ENCODE data around the gene MSL1. TPM values are rescaled to one million over a fixed set of nuclear protein-coding genes. Genes with fewer than 3 reads are reported as not detected.

Gene MSL1
- total RNA-seq, 2 experiments from 2014 or later, result 62.7 to 66.7 TPM

GRCh38 chr17:40097931-40098845 is 23.6 kb upstream of the MSL1 start:
- H3K4me1 Mint-ChIP-seq, result peaks cover 72% of the 10 kb centered on the region
- peak overlapping the region; percentile 94 for H3K4me3 Mint-ChIP-seq
- H3K27ac Mint-ChIP-seq, result peak overlapping the region; percentile 90
- no peaks in the 10 kb centered on the region for H3K27me3 Mint-ChIP-seq
- no peak for DNase-seq
- no peaks in the 10 kb centered on the region for H3K9me3 Mint-ChIP-seq
- peaks cover 37% of the 10 kb centered on the region for H3K36me3 Mint-ChIP-seq

DNA sequence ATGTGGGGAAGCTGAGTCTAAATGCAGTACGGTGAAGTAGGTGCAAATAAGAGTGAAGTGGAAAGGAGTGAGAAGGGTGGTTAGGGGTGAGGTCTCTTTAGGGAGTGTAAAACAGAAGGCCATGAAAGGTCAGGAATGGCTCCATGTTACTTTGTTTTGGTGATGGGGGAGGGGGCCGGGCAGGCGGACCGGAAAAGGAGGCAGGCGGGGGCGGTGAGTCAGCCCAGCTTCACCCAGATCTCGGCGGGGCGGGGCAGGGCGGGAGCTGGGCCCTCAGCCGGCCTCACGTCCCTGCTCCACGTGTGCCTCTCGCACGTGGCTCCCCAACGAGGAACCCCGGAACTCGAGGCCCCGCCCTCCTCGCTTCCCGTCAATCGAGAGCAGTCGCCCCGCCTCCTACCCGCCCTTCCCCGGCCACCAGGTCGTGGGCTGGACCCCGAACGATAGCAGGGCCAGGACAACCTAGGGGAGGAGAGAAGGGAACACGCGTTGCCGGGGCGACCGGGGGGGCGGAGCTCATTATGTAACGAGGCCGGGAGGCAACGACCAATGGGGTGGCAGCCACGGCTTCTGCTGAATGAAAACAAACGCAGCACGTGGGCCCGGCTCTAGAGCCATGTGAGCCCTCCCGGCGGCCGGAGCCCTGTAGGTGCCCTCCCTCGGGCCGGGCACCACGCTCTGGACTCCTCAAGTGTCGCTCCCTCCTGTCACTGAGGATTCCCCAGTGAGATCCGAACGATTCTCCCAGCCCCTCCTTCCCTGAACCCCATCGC is 22.7 kb upstream of the MSL1 start:
- Mint-ChIP-seq H3K36me3 (peaks cover 37% of the 10 kb centered on the region), H3K27me3 (no peaks in the 10 kb centered on the region), H3K27ac (peak overlapping the region; percentile 90), H3K4me3 (peak overlapping the region; percentile 94), H3K9me3 (no peaks in the 10 kb centered on the region), H3K4me1 (peaks cover 77% of the 10 kb centered on the region)
- DNase-seq, result peak; percentile 98

GRCh38 chr17:40099619-40100418 is 22.0 kb upstream of the MSL1 start:
- peak overlapping the region; percentile 94 for H3K4me3 Mint-ChIP-seq
- DNase-seq, result no peak
- no peaks in the 10 kb centered on the region for H3K9me3 Mint-ChIP-seq

GRCh38 chr17:40100419-40100668 is 21.4 kb upstream of the MSL1 start, which contains the start of gene NR1D1:
TSS of gene NR1D1 (minus strand) at chr17:40100589. CDS start at chr17:40100094, 495 bp downstream.
- Mint-ChIP-seq H3K27me3 (no peaks in the 10 kb centered on the region), H3K9me3 (no peaks in the 10 kb centered on the region), H3K4me1 (peaks cover 84% of the 10 kb centered on the region), H3K4me3 (peak within 1 kb of the TSS; percentile 94), H3K27ac (peak within 1 kb of the TSS; percentile 90), H3K36me3 (peaks cover 34% of the 10 kb centered on the region)
- no peak for DNase-seq

More at GRCh38 chr17:40099619-40100418, 22.0 kb upstream of the MSL1 start:
- Mint-ChIP-seq H3K4me1 (peaks cover 83% of the 10 kb centered on the region), H3K27me3 (no peaks in the 10 kb centered on the region), H3K36me3 (peaks cover 37% of the 10 kb centered on the region), H3K27ac (peak overlapping the region; percentile 90)

DNA sequence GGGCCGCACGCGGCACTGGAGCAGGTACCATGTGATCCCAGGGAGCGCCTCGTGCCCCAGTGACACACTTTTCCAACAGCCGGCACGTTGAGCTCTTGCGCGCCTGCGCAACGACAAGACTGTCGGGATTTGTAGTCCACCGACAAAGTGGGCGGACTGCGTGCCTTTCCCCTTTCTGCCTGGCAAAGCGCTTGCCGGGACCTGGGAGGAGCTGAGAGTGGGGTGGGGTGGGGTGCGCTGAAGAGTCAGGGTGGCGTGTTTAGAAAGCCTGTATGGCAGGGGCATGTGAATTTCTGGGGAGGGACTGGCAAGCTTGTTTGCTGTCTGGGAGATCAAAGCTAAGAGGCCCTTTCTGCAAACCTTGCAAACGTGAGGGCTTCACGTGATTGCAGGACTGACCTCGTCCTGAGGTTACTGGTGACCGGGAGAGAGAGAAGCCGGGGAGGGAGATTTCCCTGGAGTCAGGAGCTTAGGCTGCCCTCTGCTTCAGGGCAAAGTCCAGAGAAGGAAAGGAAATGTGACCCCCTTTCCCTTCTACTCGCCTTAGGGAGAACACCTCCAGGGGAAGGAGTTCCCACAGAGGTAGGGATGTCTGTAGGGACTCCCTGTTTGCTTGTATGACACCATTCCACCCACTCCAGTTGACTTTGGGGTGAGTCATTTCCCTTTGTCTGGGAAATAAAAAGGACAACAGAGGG is 21.0 kb upstream of the MSL1 start:
- Mint-ChIP-seq H3K4me1 (peaks cover 84% of the 10 kb centered on the region), H3K27me3 (no peaks in the 10 kb centered on the region), H3K27ac (peak overlapping the region; percentile 90), H3K36me3 (peaks cover 29% of the 10 kb centered on the region), H3K9me3 (no peaks in the 10 kb centered on the region), H3K4me3 (peak overlapping the region; percentile 94)
- peak; percentile 92 for DNase-seq

GRCh38 chr17:40101367-40102210 is 20.2 kb upstream of the MSL1 start:
- no peaks in the 10 kb centered on the region for H3K27me3 Mint-ChIP-seq
- H3K4me1 Mint-ChIP-seq, result peaks cover 85% of the 10 kb centered on the region
- peak overlapping the region; percentile 90 for H3K27ac Mint-ChIP-seq
- peak overlapping the region; percentile 94 for H3K4me3 Mint-ChIP-seq
- DNase-seq, result no peak
- H3K36me3 Mint-ChIP-seq, result peaks cover 23% of the 10 kb centered on the region
- H3K9me3 Mint-ChIP-seq, result no peaks in the 10 kb centered on the region

DNA sequence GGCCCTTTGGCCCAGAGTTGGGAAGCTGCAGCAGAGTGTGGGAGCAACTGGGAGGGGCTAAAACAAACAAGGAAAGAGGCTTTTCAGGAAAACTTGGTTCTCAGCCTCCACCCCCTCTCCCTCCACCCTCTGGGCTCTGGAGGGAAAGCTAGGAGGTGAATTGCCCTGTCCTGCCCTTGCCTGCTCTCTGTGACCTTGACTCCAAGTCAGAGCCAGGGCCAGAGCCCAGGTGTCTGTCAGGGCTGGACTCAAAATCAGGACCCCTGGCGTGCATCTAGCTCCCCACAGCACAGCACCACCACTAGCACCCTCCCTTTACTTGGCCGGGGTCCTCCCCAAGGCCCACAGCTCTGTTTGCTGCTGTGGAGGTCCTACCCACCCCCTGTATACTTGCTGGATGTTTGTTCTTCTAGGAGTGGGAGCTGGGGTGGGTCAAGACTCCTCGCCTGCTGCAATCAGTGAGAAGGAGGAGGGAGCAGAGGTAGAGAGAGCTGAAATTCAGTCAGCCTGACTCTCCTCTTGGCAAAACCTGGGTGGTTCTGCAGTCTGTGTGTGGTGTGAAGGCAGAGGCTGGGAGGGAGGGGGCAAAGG is 18.6 kb upstream of the MSL1 start:
- Mint-ChIP-seq H3K27ac (no peak overlapping the region), H3K9me3 (no peaks in the 10 kb centered on the region)

DNA sequence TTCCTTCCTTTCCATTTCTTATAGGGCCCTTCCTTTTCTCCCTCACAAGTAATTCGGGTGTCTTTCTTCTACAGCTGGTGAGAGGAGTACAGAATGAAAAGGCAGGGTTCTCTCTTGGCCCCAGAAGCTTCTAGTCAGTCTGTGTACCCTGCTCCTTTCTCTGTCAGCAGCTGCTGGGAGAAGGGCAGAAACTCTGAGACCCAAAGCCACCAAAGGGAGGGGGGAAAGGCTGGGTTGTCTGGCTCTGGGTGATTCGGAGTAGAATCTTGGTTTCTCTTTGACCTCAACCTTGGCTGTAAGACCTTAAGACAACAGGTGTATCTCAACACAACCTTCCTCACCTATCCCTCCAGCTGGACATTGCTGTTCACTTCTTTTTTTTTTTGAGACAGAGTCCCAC is 18.1 kb upstream of the MSL1 start:
- Mint-ChIP-seq H3K27ac (peak overlapping the region; percentile 64), H3K9me3 (no peaks in the 10 kb centered on the region), H3K36me3 (peaks cover 3% of the 10 kb centered on the region), H3K4me3 (no peak overlapping the region), H3K4me1 (peaks cover 84% of the 10 kb centered on the region), H3K27me3 (no peaks in the 10 kb centered on the region)
- no peak for DNase-seq

More for the DNA sequence above, 18.6 kb upstream of the MSL1 start:
- Mint-ChIP-seq H3K27me3 (no peaks in the 10 kb centered on the region), H3K4me3 (no peak overlapping the region), H3K36me3 (peaks cover 8% of the 10 kb centered on the region), H3K4me1 (peaks cover 85% of the 10 kb centered on the region)
- DNase-seq, result no peak

DNA sequence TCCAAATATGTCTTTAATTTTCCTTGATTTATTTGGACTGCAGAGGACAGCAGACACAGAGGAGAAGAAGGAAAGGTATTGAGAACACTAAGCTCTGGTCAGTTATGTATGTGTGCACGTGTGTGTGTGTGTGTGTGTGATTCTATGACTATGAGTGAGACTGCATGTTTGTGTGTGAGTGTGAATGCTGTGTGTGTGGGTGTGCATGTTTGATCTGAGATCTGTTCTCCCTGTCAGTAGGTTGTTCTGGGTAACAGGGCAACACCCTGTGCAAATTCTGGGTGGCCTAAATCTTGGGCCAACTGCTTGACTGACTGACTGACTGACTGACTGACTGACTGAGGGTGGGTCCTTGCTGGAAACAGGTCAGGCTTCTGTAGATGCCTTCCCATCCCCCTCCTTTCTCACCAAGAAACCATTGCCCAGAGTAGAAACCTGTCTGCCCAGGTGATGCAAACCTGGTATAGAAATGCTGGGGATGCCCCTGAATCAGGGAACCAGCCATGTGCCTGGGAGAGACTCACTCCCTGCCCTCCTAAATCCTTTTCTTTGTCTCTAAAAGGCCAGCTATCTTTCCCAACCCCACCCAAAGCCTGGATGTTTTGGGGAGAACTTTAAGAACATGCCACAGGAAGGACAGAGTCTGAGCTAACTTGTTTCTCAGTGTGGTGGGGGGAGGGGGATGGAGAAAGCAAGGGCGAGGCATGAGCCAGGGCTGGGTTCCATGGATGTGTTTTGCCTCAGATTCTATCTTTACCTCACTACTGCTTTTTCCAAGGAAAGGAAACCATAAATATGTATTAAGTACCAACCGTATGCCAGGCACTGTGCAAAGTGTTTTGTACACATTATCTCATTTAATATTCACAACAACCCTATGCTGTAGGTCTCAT is 16.9 kb upstream of the MSL1 start:
- no peaks in the 10 kb centered on the region for H3K9me3 Mint-ChIP-seq
- peaks cover 80% of the 10 kb centered on the region for H3K4me1 Mint-ChIP-seq
- H3K4me3 Mint-ChIP-seq, result no peak overlapping the region
- no peaks in the 10 kb centered on the region for H3K36me3 Mint-ChIP-seq
- DNase-seq, result no peak
- no peak overlapping the region for H3K27ac Mint-ChIP-seq
- no peaks in the 10 kb centered on the region for H3K27me3 Mint-ChIP-seq

GRCh38 chr17:40105861-40106759 is 15.7 kb upstream of the MSL1 start:
- Mint-ChIP-seq H3K27ac (no peak overlapping the region), H3K4me3 (no peak overlapping the region), H3K36me3 (no peaks in the 10 kb centered on the region), H3K27me3 (no peaks in the 10 kb centered on the region), H3K4me1 (peaks cover 81% of the 10 kb centered on the region), H3K9me3 (no peaks in the 10 kb centered on the region)
- DNase-seq, result no peak

DNA sequence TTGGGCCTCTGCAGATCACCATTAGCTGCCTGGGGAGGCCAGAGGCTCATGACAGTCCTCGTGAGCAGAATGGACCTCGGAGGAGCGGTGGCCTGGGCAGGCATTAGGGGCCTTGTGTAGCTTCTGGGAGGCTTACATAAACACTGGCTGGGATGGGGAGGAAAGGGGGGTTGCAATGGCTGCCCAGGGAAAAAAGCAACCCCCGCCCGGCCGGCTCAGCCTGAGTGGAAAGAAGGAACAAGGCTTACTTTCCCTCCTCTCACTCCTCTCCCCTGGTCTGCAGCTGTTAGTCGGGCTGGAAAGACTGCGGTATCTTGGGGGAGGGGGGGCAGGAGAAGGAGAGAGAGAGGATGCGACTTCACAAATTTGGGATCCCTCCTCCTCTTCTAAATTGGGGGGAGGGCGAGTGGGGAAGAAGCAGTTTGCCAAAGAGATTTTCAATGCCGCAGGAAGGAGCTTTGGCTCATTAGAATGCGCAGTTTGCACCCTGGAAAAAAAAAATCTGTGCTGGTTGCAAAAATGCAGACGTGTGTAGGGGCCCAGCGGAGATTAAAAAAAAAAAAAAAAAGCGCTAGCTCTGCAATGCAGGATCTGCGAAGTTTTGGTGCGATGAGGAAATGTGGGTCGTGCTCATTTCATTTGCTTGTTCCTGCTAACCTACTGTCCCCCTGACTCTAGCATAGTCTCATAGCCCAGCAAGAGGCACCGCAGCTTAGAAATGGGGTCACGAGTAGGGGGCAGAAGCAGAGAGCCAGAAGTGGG is 14.8 kb upstream of the MSL1 start:
- H3K27me3 Mint-ChIP-seq, result no peaks in the 10 kb centered on the region
- H3K27ac Mint-ChIP-seq, result peak overlapping the region; percentile 17
- DNase-seq, result no peak
- no peaks in the 10 kb centered on the region for H3K36me3 Mint-ChIP-seq
- no peak overlapping the region for H3K4me3 Mint-ChIP-seq
- H3K9me3 Mint-ChIP-seq, result no peaks in the 10 kb centered on the region
- H3K4me1 Mint-ChIP-seq, result peaks cover 81% of the 10 kb centered on the region
